ENCODE data around the gene KCNMB2. TPM values are rescaled to one million over a fixed set of nuclear protein-coding genes. Genes with fewer than 3 reads are reported as not detected.

The KCNMB2 gene
- total and polyA plus RNA-seq, 8 donors = 0.48 to 3.7 (median 1.8) TPM; not detected in 4

DNA sequence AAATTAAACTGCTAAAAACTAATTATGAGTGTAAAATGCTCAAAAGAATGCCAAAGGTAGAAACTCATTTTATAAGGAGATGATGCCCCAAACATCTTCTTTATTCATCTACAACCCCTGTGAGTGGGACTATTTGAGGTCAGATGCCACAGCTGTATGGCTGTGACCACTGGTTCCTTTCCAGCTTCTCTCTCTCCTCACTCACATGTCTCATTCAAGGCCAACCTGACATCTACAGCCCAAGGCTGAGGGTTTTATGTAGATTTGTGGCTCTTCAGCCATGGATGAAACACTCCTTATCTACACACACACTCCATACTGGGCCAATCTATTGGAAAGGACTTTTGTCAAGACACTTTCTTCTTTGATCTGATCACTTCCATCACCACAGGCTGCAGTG lies 231.3 kb downstream of the KCNMB2 start:
- Histone ChIP-seq H3K4me3 (no peak overlapping the region), H3K4me1 (no peaks in the 10 kb centered on the region), H3K27me3 (no peaks in the 10 kb centered on the region), H3K27ac (no peak overlapping the region), H3K9me3 (no peaks in the 10 kb centered on the region), H3K36me3 (no peaks in the 10 kb centered on the region)
- TF ChIP-seq POLR2AphosphoS5 (IDR thresholded peaks at IDR 0.05) (no peak), EP300 (IDR thresholded peaks at IDR 0.05) (no peak), POLR2A (IDR thresholded peaks at IDR 0.05) (no peak)
- TF ChIP-seq, protein P1, sequence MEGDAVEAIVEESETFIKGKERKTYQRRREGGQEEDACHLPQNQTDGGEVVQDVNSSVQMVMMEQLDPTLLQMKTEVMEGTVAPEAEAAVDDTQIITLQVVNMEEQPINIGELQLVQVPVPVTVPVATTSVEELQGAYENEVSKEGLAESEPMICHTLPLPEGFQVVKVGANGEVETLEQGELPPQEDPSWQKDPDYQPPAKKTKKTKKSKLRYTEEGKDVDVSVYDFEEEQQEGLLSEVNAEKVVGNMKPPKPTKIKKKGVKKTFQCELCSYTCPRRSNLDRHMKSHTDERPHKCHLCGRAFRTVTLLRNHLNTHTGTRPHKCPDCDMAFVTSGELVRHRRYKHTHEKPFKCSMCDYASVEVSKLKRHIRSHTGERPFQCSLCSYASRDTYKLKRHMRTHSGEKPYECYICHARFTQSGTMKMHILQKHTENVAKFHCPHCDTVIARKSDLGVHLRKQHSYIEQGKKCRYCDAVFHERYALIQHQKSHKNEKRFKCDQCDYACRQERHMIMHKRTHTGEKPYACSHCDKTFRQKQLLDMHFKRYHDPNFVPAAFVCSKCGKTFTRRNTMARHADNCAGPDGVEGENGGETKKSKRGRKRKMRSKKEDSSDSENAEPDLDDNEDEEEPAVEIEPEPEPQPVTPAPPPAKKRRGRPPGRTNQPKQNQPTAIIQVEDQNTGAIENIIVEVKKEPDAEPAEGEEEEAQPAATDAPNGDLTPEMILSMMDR (IDR thresholded peaks at IDR 0.05) = no peak
- no peak for DNase-seq
- intact Hi-C loops (cut with DNase I; ENCODE audit: low total_unique reads) = no loop called here

DNA sequence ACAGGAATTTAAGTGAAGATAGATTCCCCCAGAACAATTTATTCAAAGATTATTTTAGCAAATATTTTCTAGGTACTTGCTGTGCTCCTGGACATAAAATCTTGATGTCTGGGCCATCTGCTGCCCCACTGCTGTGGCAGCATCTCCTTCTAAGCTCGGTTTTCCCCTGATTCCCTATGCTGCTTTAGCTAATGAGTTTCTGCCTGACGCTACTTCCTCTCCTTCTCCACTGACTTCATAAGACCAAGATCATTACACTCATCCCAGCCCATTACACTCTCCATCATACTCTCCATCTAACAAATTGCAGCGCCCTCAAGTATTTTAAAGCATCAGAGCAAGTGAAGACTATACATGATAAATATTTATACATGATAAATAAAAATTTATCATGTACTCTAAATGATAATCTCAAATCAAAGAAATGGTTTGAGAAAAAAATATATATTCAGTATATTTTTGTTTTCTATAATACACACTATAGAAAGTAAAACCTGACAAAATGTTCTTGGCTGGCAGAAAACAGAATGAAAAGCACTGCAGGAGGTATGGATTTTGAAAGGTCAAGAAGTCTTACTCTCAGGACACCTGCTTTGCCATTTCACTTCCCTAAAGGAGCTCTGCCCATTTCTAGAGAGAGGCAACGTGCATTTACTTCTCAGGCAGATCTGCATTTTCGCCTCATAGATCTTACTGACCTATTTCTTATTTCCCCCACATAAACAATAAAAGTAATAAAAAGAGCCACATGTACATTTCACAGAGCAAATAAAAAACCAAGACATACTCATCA lies 232.0 kb downstream of the KCNMB2 start:
- no peak for TF ChIP-seq POLR2A (IDR thresholded peaks at IDR 0.05)
- TF ChIP-seq, protein P1 (IDR thresholded peaks at IDR 0.05) = no peak
- no peak for TF ChIP-seq EP300 (IDR thresholded peaks at IDR 0.05)
- no peak for TF ChIP-seq POLR2AphosphoS5 (IDR thresholded peaks at IDR 0.05)
- H3K27me3 ChIP-seq = no peaks in the 10 kb centered on the region
- H3K4me3 ChIP-seq = no peak overlapping the region
- no peaks in the 10 kb centered on the region for H3K36me3 ChIP-seq
- intact Hi-C loops (cut with DNase I; ENCODE audit: low total_unique reads) = no loop called here
- DNase-seq = no peak
- WGBS, 5 donors = 61 to 81% (median 78%) methylated on average over 5 of the region's 5 CpGs
- H3K4me1 ChIP-seq = no peaks in the 10 kb centered on the region
- H3K27ac ChIP-seq = no peak overlapping the region
- H3K9me3 ChIP-seq = no peaks in the 10 kb centered on the region

DNA sequence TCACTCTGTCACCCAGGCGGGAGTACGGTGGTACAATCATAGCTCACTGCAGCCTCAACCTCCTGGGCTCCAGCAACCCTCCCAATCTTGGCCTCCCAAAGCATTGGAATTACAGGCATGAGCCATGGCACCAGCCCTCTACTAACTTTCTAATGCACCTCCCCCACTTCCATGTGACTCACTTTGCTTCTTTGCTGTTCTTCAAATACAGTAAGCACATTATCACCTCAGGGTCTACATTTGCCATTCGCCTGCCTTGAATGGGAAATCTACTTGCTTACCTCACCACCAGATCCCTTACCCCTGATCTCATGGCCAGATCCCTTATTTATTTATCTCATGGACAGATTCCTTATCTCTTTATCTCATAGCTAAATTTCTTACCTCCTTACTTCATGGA lies 235.3 kb downstream of the KCNMB2 start:
- Histone ChIP-seq H3K4me1 (no peaks in the 10 kb centered on the region), H3K9me3 (no peaks in the 10 kb centered on the region), H3K4me3 (no peak overlapping the region), H3K27ac (no peak overlapping the region), H3K27me3 (no peaks in the 10 kb centered on the region), H3K36me3 (no peaks in the 10 kb centered on the region)
- TF ChIP-seq EP300 (IDR thresholded peaks at IDR 0.05) (no peak), POLR2AphosphoS5 (IDR thresholded peaks at IDR 0.05) (no peak)
- TF ChIP-seq, protein P1 (IDR thresholded peaks at IDR 0.05) = no peak
- 71 to 98% (median 89%) methylated on average over 3 of the region's 3 CpGs for WGBS, 5 donors
- no peak for DNase-seq
- intact Hi-C loops (cut with DNase I; ENCODE audit: low total_unique reads) = no loop called here

DNA sequence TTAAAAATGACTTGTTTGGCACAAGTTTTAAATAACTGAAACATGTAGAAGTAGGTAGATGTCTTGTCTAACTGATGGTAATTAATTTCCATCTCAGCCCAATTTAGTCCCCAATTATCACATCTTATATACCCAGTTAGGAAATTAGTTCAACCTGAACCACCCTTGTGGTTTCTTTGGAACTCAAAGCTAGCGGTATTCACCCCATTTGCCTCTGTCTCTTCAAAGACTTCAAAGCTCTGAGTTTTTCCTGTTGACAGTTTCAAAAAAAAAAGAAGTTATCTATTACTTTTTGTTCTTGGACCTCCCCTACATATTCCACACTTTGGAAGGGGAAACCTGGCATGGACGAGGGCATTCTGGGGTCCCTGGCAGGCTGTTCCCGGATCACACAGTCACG lies 236.5 kb downstream of the KCNMB2 start:
- no peak overlapping the region for H3K4me3 ChIP-seq
- H3K27ac ChIP-seq = no peak overlapping the region
- no peaks in the 10 kb centered on the region for H3K36me3 ChIP-seq
- WGBS, 5 donors = 74 to 92% (median 84%) methylated on average over 4 of the region's 4 CpGs
- no peaks in the 10 kb centered on the region for H3K27me3 ChIP-seq
- no peak for DNase-seq
- no peaks in the 10 kb centered on the region for H3K9me3 ChIP-seq
- H3K4me1 ChIP-seq = no peaks in the 10 kb centered on the region
- TF ChIP-seq, protein P1 (IDR thresholded peaks at IDR 0.05) = no peak
- TF ChIP-seq EP300 (IDR thresholded peaks at IDR 0.05) (no peak), POLR2A (IDR thresholded peaks at IDR 0.05) (no peak), POLR2AphosphoS5 (IDR thresholded peaks at IDR 0.05) (no peak)
- intact Hi-C loops (cut with DNase I; ENCODE audit: low total_unique reads) = no loop called here

All from stomach (tissue), 9 donors.